Measurements from ENCODE around the gene CHRM5. TPM values are rescaled to one million over a fixed set of nuclear protein-coding genes. Genes with fewer than 3 reads are reported as not detected.

CHRM5 gene
- total RNA-seq, 6 donors from 2014 or later: 0.11 to 0.15 TPM; not detected in 4

DNA sequence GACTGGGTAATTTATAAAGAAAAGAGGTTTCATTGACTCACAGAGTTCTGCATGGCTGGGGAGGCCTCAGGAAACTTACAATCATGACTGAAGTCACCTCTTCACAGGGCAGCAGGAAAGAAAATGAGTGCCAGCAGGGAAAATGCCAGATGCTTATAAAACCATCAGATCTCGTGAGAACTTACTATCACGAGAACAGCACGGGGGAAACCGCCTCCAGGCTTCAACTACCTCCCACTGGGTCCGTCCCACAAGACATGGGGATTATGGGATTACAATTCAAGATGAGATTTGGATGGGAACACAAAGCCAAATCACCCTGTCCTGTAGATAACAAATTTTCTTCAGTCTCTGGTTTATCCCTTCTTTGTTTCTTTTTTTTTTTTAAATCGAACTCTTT is 101.7 kb downstream of the CHRM5 start:
- Histone ChIP-seq H3K4me1 (no peaks in the 10 kb centered on the region), H3K4me3 (no peak overlapping the region), H3K9me3 (no peaks in the 10 kb centered on the region), H3K27me3 (no peaks in the 10 kb centered on the region), H3K27ac (no peak overlapping the region), H3K36me3 (no peaks in the 10 kb centered on the region)
- no peak for ATAC-seq (ENCODE audit: low FRiP score in 2 of 2)
- 81 to 84% methylated on average over 6 of the region's 6 CpGs for WGBS, 2 donors
- no peak for DNase-seq
- TF ChIP-seq POLR2A (IDR thresholded peaks at IDR 0.05): no peak
- TF ChIP-seq, protein P1, sequence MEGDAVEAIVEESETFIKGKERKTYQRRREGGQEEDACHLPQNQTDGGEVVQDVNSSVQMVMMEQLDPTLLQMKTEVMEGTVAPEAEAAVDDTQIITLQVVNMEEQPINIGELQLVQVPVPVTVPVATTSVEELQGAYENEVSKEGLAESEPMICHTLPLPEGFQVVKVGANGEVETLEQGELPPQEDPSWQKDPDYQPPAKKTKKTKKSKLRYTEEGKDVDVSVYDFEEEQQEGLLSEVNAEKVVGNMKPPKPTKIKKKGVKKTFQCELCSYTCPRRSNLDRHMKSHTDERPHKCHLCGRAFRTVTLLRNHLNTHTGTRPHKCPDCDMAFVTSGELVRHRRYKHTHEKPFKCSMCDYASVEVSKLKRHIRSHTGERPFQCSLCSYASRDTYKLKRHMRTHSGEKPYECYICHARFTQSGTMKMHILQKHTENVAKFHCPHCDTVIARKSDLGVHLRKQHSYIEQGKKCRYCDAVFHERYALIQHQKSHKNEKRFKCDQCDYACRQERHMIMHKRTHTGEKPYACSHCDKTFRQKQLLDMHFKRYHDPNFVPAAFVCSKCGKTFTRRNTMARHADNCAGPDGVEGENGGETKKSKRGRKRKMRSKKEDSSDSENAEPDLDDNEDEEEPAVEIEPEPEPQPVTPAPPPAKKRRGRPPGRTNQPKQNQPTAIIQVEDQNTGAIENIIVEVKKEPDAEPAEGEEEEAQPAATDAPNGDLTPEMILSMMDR (IDR thresholded peaks at IDR 0.05): no peak
- TF ChIP-seq EP300 (IDR thresholded peaks at IDR 0.05): no peak
- no peak for TF ChIP-seq POLR2AphosphoS5 (IDR thresholded peaks at IDR 0.05)

- DNase-seq: no peak
- no peaks in the 10 kb centered on the region for H3K36me3 ChIP-seq
- no peaks in the 10 kb centered on the region for H3K27me3 ChIP-seq
- WGBS, 2 donors: 93% methylated on average over 4 of the region's 4 CpGs
- no peak for ATAC-seq (ENCODE audit: low FRiP score in 2 of 2)
- no peak for TF ChIP-seq POLR2AphosphoS5 (IDR thresholded peaks at IDR 0.05)
- no peak for TF ChIP-seq POLR2A (IDR thresholded peaks at IDR 0.05)
- TF ChIP-seq, protein P1 (IDR thresholded peaks at IDR 0.05): no peak
- TF ChIP-seq EP300 (IDR thresholded peaks at IDR 0.05): no peak
- H3K4me3 ChIP-seq: no peak overlapping the region
- H3K27ac ChIP-seq: no peak overlapping the region
- no peaks in the 10 kb centered on the region for H3K4me1 ChIP-seq
- H3K9me3 ChIP-seq: no peaks in the 10 kb centered on the region
These were observed 108.5 kb downstream of the CHRM5 start for GRCh38 chr15:34076785-34077184.

GRCh38 chr15:34078900-34079299 is 110.6 kb downstream of the CHRM5 start:
- DNase-seq (no peak), ATAC-seq (ENCODE audit: low FRiP score in 2 of 2) (no peak)
- H3K27me3 ChIP-seq: no peaks in the 10 kb centered on the region
- H3K9me3 ChIP-seq: no peaks in the 10 kb centered on the region
- TF ChIP-seq, protein P1 (IDR thresholded peaks at IDR 0.05): no peak
- TF ChIP-seq POLR2A (IDR thresholded peaks at IDR 0.05) (no peak), EP300 (IDR thresholded peaks at IDR 0.05) (no peak)
- peaks cover 0 to 12% (median 0%) of the 10 kb centered on the region in 4 donors for H3K36me3 ChIP-seq
- H3K27ac ChIP-seq: no peak overlapping the region
- 85 to 92% methylated on average over 3 of the region's 3 CpGs for WGBS, 2 donors
- H3K4me1 ChIP-seq: no peaks in the 10 kb centered on the region
- no peak overlapping the region for H3K4me3 ChIP-seq

- no peak overlapping the region for H3K4me3 ChIP-seq
- peaks cover 0 to 20% (median 2%) of the 10 kb centered on the region in 4 donors for H3K36me3 ChIP-seq
- TF ChIP-seq POLR2A (IDR thresholded peaks at IDR 0.05): no peak
- TF ChIP-seq POLR2AphosphoS5 (IDR thresholded peaks at IDR 0.05): no peak
- TF ChIP-seq EP300 (IDR thresholded peaks at IDR 0.05): no peak
- TF ChIP-seq, protein P1 (IDR thresholded peaks at IDR 0.05): no peak
- DNase-seq (no peak), ATAC-seq (ENCODE audit: low FRiP score in 2 of 2) (no peak)
- H3K4me1 ChIP-seq: no peaks in the 10 kb centered on the region
- no peaks in the 10 kb centered on the region for H3K27me3 ChIP-seq
- H3K27ac ChIP-seq: no peak overlapping the region
- WGBS, 2 donors: 94 to 100% methylated on average over 4 of the region's 4 CpGs
- H3K9me3 ChIP-seq: no peaks in the 10 kb centered on the region
These were observed 111.6 kb downstream of the CHRM5 start for GRCh38 chr15:34079904-34080303.

DNA sequence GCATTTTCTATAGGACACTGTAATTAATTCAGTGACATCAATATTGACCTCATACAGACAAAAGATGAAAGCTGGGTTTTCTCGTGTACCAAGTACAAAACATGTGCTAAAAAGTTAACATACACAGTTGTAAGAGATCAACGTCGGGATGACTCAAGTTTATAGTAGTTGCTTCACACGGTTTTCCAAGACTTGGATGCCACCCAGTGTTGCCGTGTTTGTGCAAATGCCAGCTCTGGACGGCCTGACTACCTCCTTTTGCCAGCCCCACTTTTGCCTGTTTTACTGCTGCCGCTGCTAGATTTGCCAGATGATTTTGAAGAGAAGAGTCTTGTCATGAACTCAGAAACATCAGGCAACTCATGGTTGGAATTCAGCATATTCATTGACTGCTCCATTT is 115.8 kb downstream of the CHRM5 start:
- TF ChIP-seq, protein P1 (IDR thresholded peaks at IDR 0.05): no peak
- TF ChIP-seq POLR2A (IDR thresholded peaks at IDR 0.05): no peak
- TF ChIP-seq POLR2AphosphoS5 (IDR thresholded peaks at IDR 0.05): no peak
- no peak for TF ChIP-seq EP300 (IDR thresholded peaks at IDR 0.05)

More for the DNA sequence above, 115.8 kb downstream of the CHRM5 start:
- WGBS, 2 donors: 72 to 76% methylated on average over 7 of the region's 7 CpGs
- H3K4me3 ChIP-seq: no peak overlapping the region
- DNase-seq (no peak), ATAC-seq (ENCODE audit: low FRiP score in 2 of 2) (no peak)
- no peak overlapping the region for H3K27ac ChIP-seq
- peaks cover 4 to 61% (median 26%) of the 10 kb centered on the region in 4 donors for H3K36me3 ChIP-seq
- H3K9me3 ChIP-seq: no peaks in the 10 kb centered on the region
- no peaks in the 10 kb centered on the region for H3K27me3 ChIP-seq
- H3K4me1 ChIP-seq: no peaks in the 10 kb centered on the region
